GM21360 (cell line): ENCODE results near the gene CHIA.

Experiments used
- ATAC-seq: cut with Tn5 transposase; IDR thresholded peaks from one replicate; pipeline ENCODE4 v1.9.1; 2021; ENCODE audit warnings: mild to moderate bottlenecking, moderate library complexity; ENCODE audit not compliant: unreplicated experiment

The CHIA gene

DNA sequence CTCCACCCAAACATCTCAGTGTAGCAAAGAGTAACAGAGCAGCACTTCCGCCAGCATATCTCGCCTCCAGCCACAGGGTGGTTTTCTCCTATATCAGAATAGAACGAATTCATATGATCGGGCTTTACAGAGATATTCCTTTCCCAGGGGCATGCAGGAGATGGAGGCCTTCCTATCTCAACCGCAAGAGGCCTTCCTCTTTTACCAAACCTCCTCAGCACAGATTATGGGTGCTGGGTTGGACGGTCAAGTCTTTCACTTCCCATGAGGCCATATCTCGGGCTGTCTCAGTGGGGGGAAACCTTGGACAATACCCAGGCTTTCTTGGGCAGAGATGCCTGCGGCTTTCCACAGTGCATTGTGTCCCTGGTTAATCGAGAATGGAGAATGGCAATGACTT is 71.1 kb downstream of the CHIA start:
- ATAC-seq: no peak

DNA sequence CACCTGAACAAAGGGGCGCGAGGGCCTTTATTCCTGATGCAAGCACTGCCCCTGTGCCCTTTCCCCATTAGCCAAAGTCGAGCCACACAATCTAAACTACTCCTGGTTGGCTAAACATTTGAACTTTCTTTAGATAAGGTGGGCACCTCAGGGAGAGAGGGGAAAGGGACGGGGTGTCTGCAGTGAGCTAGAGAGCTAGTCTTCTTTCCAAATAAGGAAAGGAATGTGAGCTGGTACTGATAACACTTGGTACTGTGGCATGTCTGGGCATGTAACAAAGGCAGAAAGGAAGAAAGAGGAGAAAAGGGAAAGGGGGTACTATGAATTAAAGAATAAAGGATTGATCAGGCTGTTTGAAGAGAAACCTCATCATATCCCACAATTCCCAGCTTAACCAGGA is 74.0 kb downstream of the CHIA start:
- ATAC-seq: no peak

DNA sequence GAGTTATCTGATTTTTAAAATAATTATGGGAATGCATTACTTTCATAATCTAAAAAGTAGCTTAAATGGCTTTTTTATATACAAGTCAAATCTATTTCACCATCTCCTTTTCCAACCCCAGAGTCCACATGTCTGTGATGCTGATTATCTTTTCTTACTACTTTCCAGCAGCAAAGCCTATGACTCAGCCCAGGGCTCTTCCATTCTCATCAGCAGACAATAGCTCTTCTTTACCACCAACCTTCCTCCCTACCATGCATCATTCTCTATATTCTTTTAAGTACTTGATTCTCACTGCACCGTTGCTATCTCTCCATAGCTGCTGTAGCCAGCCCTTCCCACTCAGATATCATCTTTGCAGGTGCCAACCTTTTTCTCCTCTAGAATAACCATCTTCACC is 75.6 kb downstream of the CHIA start:
- ATAC-seq: no peak

DNA sequence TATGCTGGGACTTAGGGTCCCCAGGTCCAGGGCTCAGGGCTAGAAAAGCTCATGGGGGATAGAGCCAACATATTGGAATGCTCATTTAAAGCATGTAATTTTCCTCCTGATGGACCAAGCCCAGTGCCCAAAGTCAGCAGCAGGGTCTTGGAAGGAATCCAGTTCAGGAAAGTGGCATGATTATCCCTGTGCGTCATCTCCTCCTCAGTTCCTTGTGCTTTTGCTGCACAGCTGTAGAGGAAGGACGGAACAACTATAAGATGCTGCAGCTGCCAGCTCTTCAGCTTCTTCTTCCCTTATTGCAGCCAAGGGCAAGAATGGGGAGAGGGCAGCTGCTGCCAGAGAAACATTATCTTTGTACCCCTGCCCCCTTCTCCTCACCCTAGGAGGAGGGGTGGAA is 78.5 kb downstream of the CHIA start:
- no peak for ATAC-seq

DNA sequence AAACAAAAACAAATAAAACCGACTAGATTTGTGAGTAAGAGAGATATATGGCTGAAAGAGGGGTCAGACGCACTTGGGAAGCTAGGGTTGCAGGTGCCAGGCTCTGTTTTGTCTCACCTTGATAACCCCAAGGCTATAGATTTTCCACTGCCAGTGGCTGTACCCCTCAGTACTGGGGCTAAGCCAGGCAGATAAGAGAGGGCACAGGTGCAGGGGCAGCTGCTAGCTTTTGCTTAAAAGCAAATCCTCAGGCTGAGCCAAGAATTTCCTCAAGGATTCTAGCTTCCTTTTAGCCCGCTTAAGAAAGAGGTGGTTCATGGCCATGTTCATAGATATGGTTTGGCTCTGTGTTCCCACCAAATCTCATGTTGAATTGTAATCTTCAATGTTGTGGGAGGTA is 79.0 kb downstream of the CHIA start:
- no peak for ATAC-seq
